Neural cell (in vitro differentiated cells): ENCODE data around the gene SFMBT1. TPM values are rescaled to one million over a fixed set of nuclear protein-coding genes. Genes with fewer than 3 reads are reported as not detected.

Experiments
- H2AFZ ChIP-seq: fragments of 200-600, 300-800 bp; sonication (generic), shearing (Covaris generic); 2 replicates; pipeline ENCODE4 v1.6.0; 2014; ENCODE audit warnings: low read depth, mild to moderate bottlenecking, antibody characterized with exemption, low read length, moderate library complexity
- H3F3A ChIP-seq: fragments of 200-600 bp; shearing (Covaris generic); 2 replicates; pipeline ENCODE4 v1.6.1; 2016; ENCODE audit warnings: mild to moderate bottlenecking, moderate library complexity, mixed read lengths, antibody characterized with exemption, low read length; ENCODE audit not compliant: insufficient read depth, poor library complexity, severe bottlenecking
- H3K27ac ChIP-seq: fragments of 200-600, 300-800 bp; sonication (generic), shearing (Covaris generic); 2 replicates; pipeline ENCODE4 v1.5.1; 2014; ENCODE audit warnings: mild to moderate bottlenecking, low read length, moderate library complexity
- H3K27me3 ChIP-seq: fragments of 300-800, 200-600 bp; sonication (generic), shearing (Covaris generic); 2 replicates; pipeline ENCODE4 v1.6.0; 2014; ENCODE audit warnings: mild to moderate bottlenecking, low read depth, low read length, moderate library complexity; ENCODE audit not compliant: insufficient read depth
- H3K36me3 ChIP-seq: fragments of 300-800, 200-600 bp; sonication (generic), shearing (Covaris generic); 2 replicates; pipeline ENCODE4 v1.5.1; 2014; ENCODE audit warnings: mild to moderate bottlenecking, antibody characterized with exemption, low read length, moderate library complexity; ENCODE audit not compliant: insufficient read depth
- H3K4me2 ChIP-seq: fragments of 300-800, 200-600 bp; sonication (generic), shearing (Covaris generic); 2 replicates; pipeline ENCODE4 v1.6.0; 2014; ENCODE audit warnings: mild to moderate bottlenecking, low read length
- H3K4me3 ChIP-seq: fragments of 300-800, 200-600 bp; sonication (generic), shearing (Covaris generic); 2 replicates; pipeline ENCODE4 v1.5.1; 2014; ENCODE audit warnings: mild to moderate bottlenecking, low read length, moderate library complexity
- H3K79me2 ChIP-seq: fragments of 200-600 bp; shearing (Covaris generic); replicated peaks from 2 replicates; pipeline ENCODE4 v1.6.0; 2014; ENCODE audit warnings: mild to moderate bottlenecking, low read length, moderate library complexity; ENCODE audit not compliant: insufficient read depth
- H3K9ac ChIP-seq: fragments of 300-800, 200-600 bp; sonication (generic), shearing (Covaris generic); 2 replicates; pipeline ENCODE4 v1.6.1; 2016; ENCODE audit warnings: mild to moderate bottlenecking, low read length, mixed read lengths
- H3K9me2 ChIP-seq: fragments of 200-600 bp; shearing (Covaris generic); 2 replicates; pipeline ENCODE4 v1.6.1; 2016; ENCODE audit warnings: mild to moderate bottlenecking, low read length, mixed read lengths; ENCODE audit not compliant: insufficient read depth
- H3K9me3 ChIP-seq: fragments of 200-600, 300-800 bp; sonication (generic), shearing (Covaris generic); 2 replicates; pipeline ENCODE4 v1.6.1; 2016; ENCODE audit warnings: mild to moderate bottlenecking, mixed run types, low read length, moderate library complexity, mixed read lengths
- H4K20me1 ChIP-seq: fragments of 200-600 bp; shearing (Covaris generic); 2 replicates; pipeline ENCODE4 v1.6.1; 2016; ENCODE audit warnings: mild to moderate bottlenecking, mixed run types; ENCODE audit not compliant: insufficient read depth
- CTCF ChIP-seq: fragments of 450-650 bp; IDR thresholded peaks from 2 replicates; pipeline ENCODE4 v1.5.1; 2014; ENCODE audit warnings: antibody characterized with exemption, mild to moderate bottlenecking, moderate library complexity; ENCODE audit not compliant: poor library complexity, severe bottlenecking
- EP300 ChIP-seq: fragments of 450-650 bp; conservative IDR thresholded peaks from 2 replicates; pipeline ENCODE4 v1.6.1; 2014; ENCODE audit warnings: antibody characterized with exemption, mild to moderate bottlenecking, moderate library complexity; ENCODE audit not compliant: poor library complexity, severe bottlenecking
- EZH2 ChIP-seq: fragments of 200-600, 300-800 bp; shearing (Covaris generic), sonication (generic); IDR thresholded peaks from 2 replicates; pipeline ENCODE4 v1.6.1; 2014; ENCODE audit warnings: antibody characterized with exemption, low read length, borderline replicate concordance, mild to moderate bottlenecking; ENCODE audit not compliant: insufficient read depth, poor library complexity, severe bottlenecking
- MXI1 ChIP-seq: fragments of 450-650 bp; conservative IDR thresholded peaks from 2 replicates; pipeline ENCODE4 v1.6.1; 2014; ENCODE audit warnings: antibody characterized with exemption, mild to moderate bottlenecking; ENCODE audit not compliant: poor library complexity, severe bottlenecking
- POLR2AphosphoS5 ChIP-seq: IDR thresholded peaks from 2 replicates; pipeline ENCODE4 v1.6.1; 2012
- RAD21 ChIP-seq: fragments of 450-650 bp; conservative IDR thresholded peaks from 2 replicates; pipeline ENCODE4 v1.6.1; 2014; ENCODE audit warnings: antibody characterized with exemption, mild to moderate bottlenecking, moderate library complexity
- TAF1 ChIP-seq: IDR thresholded peaks from 2 replicates; pipeline ENCODE4 v1.6.1; 2012; ENCODE audit warnings: low read depth
- polyA plus RNA-seq: library from polyadenylated mRNA; depleted of rRNA; stranded (reverse); fragments of >200 nt; gene quantifications from 2 replicates; pipeline ENCODE4 v1.2.3, GENCODE V29; 2014
- TF ChIP-seq, protein P1 (sequence below): IDR thresholded peaks from 2 replicates; pipeline ENCODE4 v1.6.1; 2012; ENCODE audit warnings: borderline replicate concordance

Gene SFMBT1
- polyA plus RNA-seq, 1 donor from 2014 or later = 17.3 TPM

- no peaks in the 10 kb centered on the region for H3K9me3 ChIP-seq
- TF ChIP-seq POLR2AphosphoS5 (no peak), CTCF (peak; percentile 19), MXI1 (peak; percentile 62)
- no peaks in the 10 kb centered on the region for H3K9me2 ChIP-seq
- H3K36me3 ChIP-seq = no peaks in the 10 kb centered on the region
- peak overlapping the region; percentile 49 for H3K4me2 ChIP-seq
- peak overlapping the region; percentile 74 for H3K4me3 ChIP-seq
- no peak overlapping the region for H2AFZ ChIP-seq
- H3K9ac ChIP-seq = peak overlapping the region; percentile 59
- H3K79me2 ChIP-seq = peaks cover 28% of the 10 kb centered on the region
- no peak overlapping the region for H3K27ac ChIP-seq
- H3F3A ChIP-seq = no peaks in the 10 kb centered on the region
- H3K27me3 ChIP-seq = peaks cover 19% of the 10 kb centered on the region
- no peaks in the 10 kb centered on the region for H4K20me1 ChIP-seq
Measured at GRCh38 chr3:53044711-53045517, 959 bp downstream of the SFMBT1 start.

GRCh38 chr3:53044371-53044710, 1.5 kb downstream of the SFMBT1 start:
- Histone ChIP-seq H3K27ac (no peak overlapping the region), H4K20me1 (no peaks in the 10 kb centered on the region), H3K4me3 (peak overlapping the region; percentile 74), H3K27me3 (peaks cover 19% of the 10 kb centered on the region), H3F3A (no peaks in the 10 kb centered on the region), H3K9ac (peak overlapping the region; percentile 59), H3K9me3 (no peaks in the 10 kb centered on the region), H3K9me2 (no peaks in the 10 kb centered on the region), H3K79me2 (peaks cover 33% of the 10 kb centered on the region), H3K36me3 (no peaks in the 10 kb centered on the region), H2AFZ (no peak overlapping the region), H3K4me2 (peak overlapping the region; percentile 49)
- TF ChIP-seq EP300 (no peak), TAF1 (no peak), CTCF (no peak), EZH2 (no peak), RAD21 (no peak)
- TF ChIP-seq, protein P1, sequence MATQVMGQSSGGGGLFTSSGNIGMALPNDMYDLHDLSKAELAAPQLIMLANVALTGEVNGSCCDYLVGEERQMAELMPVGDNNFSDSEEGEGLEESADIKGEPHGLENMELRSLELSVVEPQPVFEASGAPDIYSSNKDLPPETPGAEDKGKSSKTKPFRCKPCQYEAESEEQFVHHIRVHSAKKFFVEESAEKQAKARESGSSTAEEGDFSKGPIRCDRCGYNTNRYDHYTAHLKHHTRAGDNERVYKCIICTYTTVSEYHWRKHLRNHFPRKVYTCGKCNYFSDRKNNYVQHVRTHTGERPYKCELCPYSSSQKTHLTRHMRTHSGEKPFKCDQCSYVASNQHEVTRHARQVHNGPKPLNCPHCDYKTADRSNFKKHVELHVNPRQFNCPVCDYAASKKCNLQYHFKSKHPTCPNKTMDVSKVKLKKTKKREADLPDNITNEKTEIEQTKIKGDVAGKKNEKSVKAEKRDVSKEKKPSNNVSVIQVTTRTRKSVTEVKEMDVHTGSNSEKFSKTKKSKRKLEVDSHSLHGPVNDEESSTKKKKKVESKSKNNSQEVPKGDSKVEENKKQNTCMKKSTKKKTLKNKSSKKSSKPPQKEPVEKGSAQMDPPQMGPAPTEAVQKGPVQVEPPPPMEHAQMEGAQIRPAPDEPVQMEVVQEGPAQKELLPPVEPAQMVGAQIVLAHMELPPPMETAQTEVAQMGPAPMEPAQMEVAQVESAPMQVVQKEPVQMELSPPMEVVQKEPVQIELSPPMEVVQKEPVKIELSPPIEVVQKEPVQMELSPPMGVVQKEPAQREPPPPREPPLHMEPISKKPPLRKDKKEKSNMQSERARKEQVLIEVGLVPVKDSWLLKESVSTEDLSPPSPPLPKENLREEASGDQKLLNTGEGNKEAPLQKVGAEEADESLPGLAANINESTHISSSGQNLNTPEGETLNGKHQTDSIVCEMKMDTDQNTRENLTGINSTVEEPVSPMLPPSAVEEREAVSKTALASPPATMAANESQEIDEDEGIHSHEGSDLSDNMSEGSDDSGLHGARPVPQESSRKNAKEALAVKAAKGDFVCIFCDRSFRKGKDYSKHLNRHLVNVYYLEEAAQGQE = no peak
